Adrenal gland (tissue), 5 donors: ENCODE data around the gene ZNF837.

Source experiments
- CTCF ChIP-seq, 6 experiments: fragments of 450-650 bp in 4 of 6; fragments of 200-600 bp in 2 of 6; sonication (generic) in 1 of 6; IDR thresholded peaks; 1 replicate in 5 of 6; 2 replicates in 1 of 6; pipeline versions ENCODE4 v1.5.1 to v1.8.0; 2016 to 2021; ENCODE audit warnings: antibody characterized with exemption in 6 of 6, mild to moderate bottlenecking in 2 of 6, moderate library complexity in 1 of 6
- POLR2A ChIP-seq, 2 donors: fragments of 450-650 bp; IDR thresholded peaks; one replicate each; pipeline ENCODE4 v1.6.1; 2017; ENCODE audit warnings: antibody characterized with exemption in 2 of 2, mild to moderate bottlenecking in 2 of 2, moderate library complexity in 1 of 2
- donor health status: DM: no; HTN: no; CAD: no.

- TF ChIP-seq CTCF (IDR thresholded peaks at IDR 0.05) = no peak
- TF ChIP-seq POLR2A (IDR thresholded peaks at IDR 0.05) = no peak
These were observed 62.5 kb downstream of the ZNF837 start for GRCh38 chr19:58318297-58318696.
